ENCODE measurements around the gene CDH4. TPM values are rescaled to one million over a fixed set of nuclear protein-coding genes. Genes with fewer than 3 reads are reported as not detected.

CDH4 gene
- total and polyA plus RNA-seq, 2 of the 8 experiments (the other 6 are each of a cell fraction or from before 2014, with no cell fraction given): 4.3 to 7.9 TPM

DNA sequence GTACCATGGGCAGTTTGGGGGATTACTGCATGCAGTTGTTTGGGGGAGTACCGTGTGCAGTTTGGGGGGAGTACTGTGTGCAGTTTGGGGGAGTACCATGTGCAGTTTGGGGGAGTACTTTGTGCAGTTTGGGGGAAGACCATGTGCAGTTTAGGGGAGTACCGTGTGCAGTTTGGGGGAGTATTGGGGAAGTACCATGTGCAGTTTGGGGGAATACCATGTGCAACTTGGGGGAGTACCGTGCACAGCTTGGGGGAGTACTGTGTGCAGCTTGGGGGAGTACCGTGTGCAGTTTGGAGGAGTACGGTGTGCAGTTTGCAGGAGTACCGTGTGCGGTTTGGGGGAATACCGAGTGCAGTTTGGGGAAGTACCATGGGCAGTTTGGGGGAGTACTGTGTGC, 22.3 kb downstream of the CDH4 start:
- H3K27me3 ChIP-seq (replicated peaks in 1 of 4; ENCODE audit: control insufficient read depth in 3 of 4, extremely low read depth in 1 of 4, insufficient read depth in 3 of 4, low read length in 3 of 4): peaks cover 0 to 3% (median 1%) of the 10 kb centered on the region in 4 experiments; a peak in 3 of 7 replicates
- H2AFZ ChIP-seq (ENCODE audit: low read length): no peak overlapping the region
- no peak overlapping the region for H3K4ac ChIP-seq (replicated peaks; ENCODE audit: insufficient read length, low read depth, low read length)
- H3K4me2 ChIP-seq (ENCODE audit: insufficient read depth in 1 of 2, low read depth in 2 of 2, low read length in 2 of 2): no peak overlapping the region
- H3K4me1 ChIP-seq (replicated peaks in 1 of 4; ENCODE audit: control insufficient read depth in 3 of 4, insufficient read depth in 4 of 4, low read length in 3 of 4): peaks cover 0 to 6% (median 0%) of the 10 kb centered on the region in 4 experiments; a peak in 4 of 7 replicates
- DNase-seq (ENCODE audit: low read depth in 1 of 2, low spot score in 2 of 2): no peak
- CTCF ChIA-PET (ENCODE audit: partially characterized antibody): interaction anchor here (0.6 kb wide), 2 partner anchors 12 to 254 kb away, joined by 3 read pairs; no protein-coding TSS in a partner anchor
- no peak overlapping the region for H2AK5ac ChIP-seq (ENCODE audit: low read depth, low read length)
- H2BK120ac ChIP-seq (replicated peaks; ENCODE audit: low read depth, low read length): no peak overlapping the region
- no peak overlapping the region for H3K27ac ChIP-seq (ENCODE audit: low read depth, low read length)
- H2BK15ac ChIP-seq (ENCODE audit: low read length): no peak overlapping the region
- H2BK12ac ChIP-seq (ENCODE audit: low read depth, low read length): no peak overlapping the region
- no peak overlapping the region for H3K23ac ChIP-seq (ENCODE audit: insufficient read length)
- no peak overlapping the region for H2BK20ac ChIP-seq (ENCODE audit: low read length)
- H3K56ac ChIP-seq (replicated peaks; ENCODE audit: insufficient read length, low read depth, low read length): no peak overlapping the region
- H3K4me3 ChIP-seq (ENCODE audit: extremely low read depth in 1 of 4, insufficient read depth in 2 of 4, low read depth in 3 of 4, low read length in 4 of 4): no peak overlapping the region
- POLR2A ChIA-PET (ENCODE audit: partially characterized antibody): no interaction called here
- no peaks in the 10 kb centered on the region for H4K20me1 ChIP-seq (replicated peaks in 1 of 2; ENCODE audit: control insufficient read depth in 1 of 2, insufficient read depth in 2 of 2, low read length in 2 of 2)
- H4K8ac ChIP-seq (ENCODE audit: extremely low read depth, insufficient read depth, low read length): no peak overlapping the region
- no peak overlapping the region for H4K91ac ChIP-seq (replicated peaks; ENCODE audit: insufficient read length, low read length)
- no peak for FAIRE-seq
- no peak overlapping the region for H3K14ac ChIP-seq (ENCODE audit: insufficient read length)
- H3K36me3 ChIP-seq (ENCODE audit: control insufficient read depth in 2 of 4, insufficient read depth in 4 of 4, low read length in 3 of 4): no peaks in the 10 kb centered on the region
- peaks cover 3% of the 10 kb centered on the region; the same call in 1 of the 2 replicates for H3K79me1 ChIP-seq (ENCODE audit: low read depth, low read length)
- no peaks in the 10 kb centered on the region for H3K23me2 ChIP-seq (ENCODE audit: low read depth, low read length)
- no peak overlapping the region for H4K5ac ChIP-seq (ENCODE audit: insufficient read length, low read depth, low read length)
- H3K9me3 ChIP-seq (ENCODE audit: insufficient read depth in 2 of 2, low read depth in 1 of 2, low read length in 1 of 2): no peaks in the 10 kb centered on the region
- H3K9ac ChIP-seq (replicated peaks in 1 of 4; ENCODE audit: extremely low read depth in 1 of 4, low read depth in 3 of 4, low read length in 3 of 4): no peak overlapping the region
- no peak overlapping the region for H2BK5ac ChIP-seq (ENCODE audit: low read depth, low read length)
- 0 out of 4 replicates have a peak, but pooled peaks cover 0 to 2% of the 10 kb centered on the region in 2 experiments for H3K79me2 ChIP-seq (ENCODE audit: control insufficient read depth in 1 of 2, insufficient read depth in 2 of 2, low read length in 2 of 2)
- WGBS, 2 experiments (ENCODE audit: extremely low coverage in 1 of 2, insufficient coverage in 1 of 2, insufficient read length in 1 of 2, insufficient replicate concordance in 2 of 2, low coverage in 1 of 2, low lambda C conversion rate in 2 of 2, missing lambda C conversion rate in 1 of 2): 83% methylated on average over 7 of the region's 8 CpGs; no CpG with 5 or more reads in 1 of the 2 experiments
- H3K18ac ChIP-seq (ENCODE audit: extremely low read depth, low read length): no peak overlapping the region
- TF ChIP-seq, protein P1, sequence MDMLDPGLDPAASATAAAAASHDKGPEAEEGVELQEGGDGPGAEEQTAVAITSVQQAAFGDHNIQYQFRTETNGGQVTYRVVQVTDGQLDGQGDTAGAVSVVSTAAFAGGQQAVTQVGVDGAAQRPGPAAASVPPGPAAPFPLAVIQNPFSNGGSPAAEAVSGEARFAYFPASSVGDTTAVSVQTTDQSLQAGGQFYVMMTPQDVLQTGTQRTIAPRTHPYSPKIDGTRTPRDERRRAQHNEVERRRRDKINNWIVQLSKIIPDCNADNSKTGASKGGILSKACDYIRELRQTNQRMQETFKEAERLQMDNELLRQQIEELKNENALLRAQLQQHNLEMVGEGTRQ (IDR thresholded peaks at IDR 0.05; ENCODE audit: low read length): no peak
- no peak for TF ChIP-seq CEBPB (IDR thresholded peaks at IDR 0.05; ENCODE audit: low read depth, low read length)
- TF ChIP-seq, protein P2, sequence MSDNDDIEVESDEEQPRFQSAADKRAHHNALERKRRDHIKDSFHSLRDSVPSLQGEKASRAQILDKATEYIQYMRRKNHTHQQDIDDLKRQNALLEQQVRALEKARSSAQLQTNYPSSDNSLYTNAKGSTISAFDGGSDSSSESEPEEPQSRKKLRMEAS (IDR thresholded peaks at IDR 0.05): no peak
- no peak for TF ChIP-seq SAP30 (IDR thresholded peaks at IDR 0.05; ENCODE audit: insufficient read depth, insufficient replicate concordance, low read length)

All from H1 (cell line).